NCI-H1436 (cell line): ENCODE data around the gene KCNK3.
A peak's percentile ranks its signal among the peaks of the same experiment; 100 is the strongest.

Source experiments
- DNase-seq: peaks from one replicate; lab custom pipeline; 2025; lab: John Stamatoyannopoulos, UW

The KCNK3 gene

DNA sequence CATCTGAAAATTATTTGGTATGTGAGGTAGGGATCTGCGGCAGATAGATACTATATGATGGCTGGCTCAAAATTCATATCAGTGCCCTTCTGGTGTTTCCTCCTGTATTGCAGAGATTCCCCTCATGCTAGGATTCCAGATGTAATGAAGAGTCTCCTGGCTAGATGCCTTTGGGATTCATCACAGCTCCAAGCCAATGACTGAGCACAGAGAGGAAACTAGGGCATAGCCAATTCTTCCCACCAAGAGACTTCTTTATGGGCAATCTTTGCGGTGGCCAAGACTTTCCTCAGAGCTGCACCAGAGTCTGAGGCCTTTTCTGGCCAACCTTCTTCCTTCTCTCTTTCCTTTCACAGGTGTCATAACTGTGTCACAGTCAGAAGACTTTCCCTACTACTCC, 25.9 kb upstream of the KCNK3 start:
- DNase-seq, result no peak

DNA sequence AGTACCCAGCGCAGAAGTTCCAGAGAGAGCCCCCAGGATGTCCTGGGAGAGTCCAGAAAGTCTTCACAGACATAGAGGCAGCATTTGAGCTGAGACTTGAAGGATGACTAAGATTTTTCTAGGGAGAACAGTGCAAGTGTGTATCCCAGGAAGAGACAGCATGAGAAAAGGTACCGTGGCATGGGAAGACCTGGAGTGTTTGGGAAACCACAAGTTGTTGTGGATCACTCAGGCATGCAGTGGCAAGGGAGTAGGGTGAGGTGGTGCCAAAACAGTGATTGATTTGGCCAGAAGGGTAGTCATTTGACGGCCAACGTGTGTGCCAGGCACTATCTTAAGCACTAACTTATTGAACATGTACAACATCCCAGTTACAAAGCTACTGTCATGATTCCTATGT, 24.5 kb upstream of the KCNK3 start:
- no peak for DNase-seq

DNA sequence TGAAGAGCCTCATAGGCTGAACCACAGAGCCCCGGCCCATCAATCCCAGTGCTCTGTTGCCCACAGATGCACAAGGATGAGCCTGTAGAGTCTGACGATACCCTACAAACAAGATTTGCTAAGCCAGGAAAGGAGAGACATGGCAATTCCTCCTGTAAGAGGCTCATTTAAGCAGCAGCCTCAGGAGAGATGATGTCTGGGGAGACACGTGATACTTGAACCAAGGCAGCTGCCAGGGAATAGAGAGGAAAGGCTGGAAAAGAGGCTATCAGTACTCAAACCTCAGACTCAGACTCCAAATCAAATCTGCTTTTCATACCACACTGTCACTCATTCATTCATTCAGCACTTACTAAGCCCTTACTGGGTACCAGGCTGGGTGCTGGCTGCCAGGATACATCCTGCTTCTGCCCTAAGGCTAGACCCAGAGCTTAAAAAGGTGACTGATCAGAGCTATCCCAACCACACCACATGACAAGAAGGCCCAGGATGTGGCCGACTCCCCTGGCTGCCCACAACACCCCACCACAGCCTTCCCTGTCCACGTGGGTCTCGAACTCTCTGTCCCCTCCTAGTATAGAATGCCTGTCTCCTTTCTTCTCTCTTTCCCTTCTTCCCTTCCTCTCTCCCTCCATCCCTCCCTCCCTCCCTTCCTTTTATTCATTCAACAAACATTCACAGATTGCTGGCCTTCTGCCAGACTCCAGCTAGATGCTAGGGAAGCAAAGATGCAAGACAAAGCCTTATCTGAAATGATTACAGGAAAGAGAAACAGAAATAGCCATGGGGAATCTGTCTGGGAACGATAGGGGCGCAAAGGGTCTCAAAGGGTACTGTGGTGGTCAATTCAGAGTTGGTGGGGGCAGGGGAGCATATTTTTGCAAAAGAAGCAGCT, 23.4 kb upstream of the KCNK3 start:
- no peak for DNase-seq

DNA sequence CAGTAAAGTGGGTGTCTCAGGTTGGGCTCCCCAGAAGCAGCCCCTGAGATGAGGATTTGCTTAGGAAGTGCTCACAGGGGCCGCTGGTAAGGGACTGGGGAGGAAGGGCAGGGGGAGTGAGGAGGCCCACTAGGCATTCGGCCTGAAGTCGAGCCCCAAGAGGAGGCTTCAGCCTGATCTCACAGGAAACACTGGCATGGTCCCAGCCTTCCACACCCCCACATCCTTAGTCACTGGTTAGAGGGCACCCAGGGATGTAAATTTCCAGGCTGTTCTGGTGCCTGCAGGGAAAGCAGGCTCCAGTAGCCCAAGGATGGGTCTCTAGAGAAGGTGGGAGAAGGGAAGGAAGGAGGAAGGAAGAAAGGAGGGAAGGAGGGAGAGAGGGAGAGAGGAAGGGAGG, 22.4 kb upstream of the KCNK3 start:
- no peak for DNase-seq

DNA sequence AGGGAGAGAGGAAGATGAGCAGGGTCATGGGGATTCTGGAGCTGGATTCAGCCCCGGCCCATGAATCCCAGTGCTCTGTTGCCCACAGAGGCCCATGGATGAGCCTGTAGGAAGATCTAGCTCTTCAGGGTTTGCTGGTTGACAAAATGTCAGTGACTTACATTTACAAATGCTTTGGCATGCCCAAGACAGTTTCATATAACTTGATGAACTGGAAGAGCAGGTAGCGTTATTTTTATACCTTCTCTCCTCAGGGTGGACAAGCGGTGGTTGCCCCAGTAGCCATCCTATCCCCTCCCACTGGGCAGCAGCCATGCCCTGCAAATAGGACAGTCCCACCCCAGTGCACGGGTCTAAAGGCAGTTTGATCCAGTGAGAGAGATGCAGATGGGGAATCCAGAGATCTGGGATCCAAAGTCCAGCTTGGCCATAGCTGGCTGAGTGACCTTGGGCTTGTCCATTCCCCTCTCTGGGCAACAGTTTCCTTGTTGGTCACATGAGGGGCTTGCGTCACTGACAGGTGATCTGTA, 21.5 kb upstream of the KCNK3 start:
- no peak for DNase-seq

DNA sequence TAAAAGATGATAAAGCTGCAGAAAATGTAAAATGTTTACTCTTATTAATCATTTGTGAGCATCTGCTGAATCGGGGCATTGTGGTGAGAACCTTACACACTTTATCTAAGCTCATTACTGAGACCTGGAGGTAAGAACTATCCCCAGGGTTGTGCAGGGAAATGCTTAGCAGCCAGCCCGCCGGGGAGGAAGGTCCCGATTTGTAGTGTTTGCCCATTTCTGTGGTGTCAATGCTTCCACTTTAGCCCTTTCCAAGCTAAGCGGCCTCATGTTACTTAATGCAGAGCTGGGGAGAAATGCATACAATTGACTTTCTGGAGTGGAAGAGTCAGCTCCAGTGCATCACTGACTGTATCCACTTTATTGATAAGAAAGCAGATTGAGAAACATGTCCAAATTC, 20.8 kb upstream of the KCNK3 start:
- no peak for DNase-seq

DNA sequence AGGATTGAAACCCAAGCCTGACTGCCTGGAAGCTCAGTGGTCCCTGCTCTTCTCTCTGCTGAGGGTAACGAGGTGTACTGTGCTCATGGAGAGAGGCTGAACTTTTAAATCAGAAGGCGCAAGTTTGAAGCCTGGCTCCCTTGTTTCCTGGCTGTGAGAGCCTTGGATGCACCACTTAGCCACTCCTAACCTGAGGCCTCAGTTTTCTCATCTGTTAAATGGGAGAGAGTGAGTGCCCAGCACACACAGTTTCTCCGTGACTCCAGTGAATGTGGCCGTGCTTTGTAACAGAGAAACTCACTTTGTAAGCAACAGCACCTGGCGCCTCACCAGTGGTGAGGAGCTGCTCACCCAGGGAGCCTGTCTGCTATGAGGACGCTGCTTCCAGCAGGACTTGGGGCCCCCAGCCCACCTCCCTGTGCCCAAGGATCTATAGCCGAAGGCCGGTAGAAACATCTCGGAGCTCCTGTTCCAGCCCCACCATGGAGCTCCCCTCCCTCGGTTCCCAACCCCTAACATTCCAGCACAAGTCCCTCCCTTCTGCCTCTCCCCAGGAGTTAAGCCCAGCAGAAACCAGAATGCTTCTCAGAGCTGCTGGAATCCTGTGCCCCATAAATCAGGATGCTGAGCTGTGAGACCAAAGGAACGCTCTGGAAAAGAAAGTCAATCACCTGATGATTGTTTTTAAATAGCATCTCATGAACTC, 20.3 kb upstream of the KCNK3 start:
- no peak for DNase-seq

DNA sequence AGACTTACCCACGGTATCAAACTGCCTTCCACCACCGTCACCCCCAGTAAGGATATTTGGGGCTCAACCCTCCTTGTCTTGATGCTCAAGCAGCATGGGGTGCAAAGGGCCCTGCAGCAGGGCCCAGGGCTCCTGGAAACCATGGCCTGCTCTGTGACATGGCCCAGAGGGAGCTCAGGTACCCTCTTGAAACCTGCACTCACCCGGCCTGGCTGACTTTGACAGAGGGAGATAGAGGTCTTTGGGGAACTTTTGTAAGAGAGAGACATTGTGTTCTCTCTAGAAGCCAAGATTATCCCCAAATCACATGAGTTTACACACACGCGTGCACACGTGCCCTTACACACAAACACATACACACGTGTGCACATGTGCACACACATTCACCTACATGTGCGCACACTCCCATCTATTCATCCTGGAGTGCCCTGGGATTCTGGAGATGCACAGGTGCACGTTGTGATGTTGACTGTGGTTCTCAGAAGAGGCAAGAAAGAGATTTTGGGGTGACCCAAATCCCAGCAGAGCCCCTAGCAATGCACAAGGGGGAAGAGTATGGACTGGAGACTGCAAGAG, 19.6 kb upstream of the KCNK3 start:
- DNase-seq, result no peak

DNA sequence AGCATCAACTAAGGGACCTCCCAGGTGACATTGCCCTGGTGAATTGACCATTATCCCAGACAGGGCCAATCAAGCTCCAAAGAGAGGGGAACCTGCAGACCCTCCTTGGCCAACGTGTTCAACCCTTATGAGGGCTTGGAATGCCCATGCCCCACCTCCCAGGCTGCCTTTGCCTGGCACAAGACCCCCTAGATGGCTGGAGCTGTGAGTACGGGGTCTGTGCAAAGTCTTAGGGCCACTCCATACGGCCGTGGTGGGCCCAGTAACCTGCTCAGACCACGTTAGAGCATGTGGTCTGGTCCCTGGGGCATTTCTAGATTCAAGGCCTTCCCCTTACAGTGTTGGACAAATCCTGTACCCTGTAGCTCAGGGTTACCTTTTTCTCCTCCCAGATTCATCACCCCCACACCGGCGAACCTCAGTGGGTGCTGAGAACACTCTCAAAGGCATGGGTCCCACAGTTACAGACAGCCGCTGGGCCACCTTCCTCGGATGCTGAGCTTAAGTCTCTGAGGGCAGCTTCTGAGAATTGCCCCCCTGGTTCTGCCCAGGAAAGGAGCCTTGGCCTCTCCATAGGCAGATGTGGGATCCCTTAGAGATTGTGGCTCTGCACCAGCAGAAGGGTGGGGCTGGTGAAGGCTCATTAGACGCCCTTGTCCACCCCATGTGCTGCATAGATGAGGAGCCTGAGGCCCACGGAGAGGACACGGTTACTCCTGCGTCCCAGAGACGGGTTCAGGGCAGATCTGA, 18.3 kb upstream of the KCNK3 start:
- no peak for DNase-seq

DNA sequence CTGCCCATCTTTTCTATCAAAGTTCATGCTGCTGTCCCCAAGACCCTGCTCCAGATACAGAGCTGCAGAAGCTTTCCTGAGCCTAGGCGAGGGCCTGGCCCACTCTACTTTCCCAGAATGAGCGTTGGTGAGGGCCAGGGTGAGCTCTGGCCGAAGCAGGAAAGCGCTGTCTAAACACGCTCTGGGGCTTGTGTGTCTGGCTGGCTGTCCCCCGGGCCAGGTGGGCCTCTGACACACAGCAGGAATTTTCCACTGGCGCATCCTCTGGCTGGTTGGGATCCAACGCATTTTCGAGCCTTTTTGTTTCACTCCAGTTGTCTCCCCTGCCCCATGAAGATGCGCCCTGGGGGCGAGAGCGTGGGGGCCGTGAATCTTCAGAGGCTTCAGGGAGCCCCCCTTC, 17.8 kb upstream of the KCNK3 start:
- DNase-seq, result no peak

DNA sequence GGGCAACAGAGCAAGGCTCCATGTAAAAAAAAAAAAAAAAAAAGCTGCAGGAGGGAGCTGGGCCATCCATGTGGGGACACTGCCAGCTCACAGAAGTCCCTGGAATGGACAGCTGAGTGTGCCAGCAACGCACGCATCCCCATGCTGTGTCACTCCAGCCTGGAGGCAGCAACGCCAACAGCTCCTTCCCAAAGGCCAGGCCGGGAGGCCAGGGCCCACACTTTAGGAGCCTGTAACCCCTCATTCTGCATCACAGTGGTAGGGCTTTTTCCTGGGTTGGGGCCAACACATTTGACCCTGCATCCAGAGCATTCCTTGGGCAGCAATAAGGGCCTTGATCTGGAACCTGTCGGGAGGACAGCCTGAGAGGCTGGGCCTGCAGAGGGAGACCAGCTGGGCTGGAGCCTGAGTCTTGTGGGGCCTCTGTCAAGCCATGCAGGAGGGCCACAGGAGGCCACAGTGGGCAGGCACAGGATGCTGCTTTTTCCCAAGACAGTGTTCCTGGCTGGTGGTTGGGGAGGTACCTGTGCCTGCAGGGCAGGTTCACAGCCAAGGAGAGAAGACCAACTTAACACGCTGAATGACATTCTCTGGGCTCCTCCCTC, 16.8 kb upstream of the KCNK3 start:
- DNase-seq, result no peak

DNA sequence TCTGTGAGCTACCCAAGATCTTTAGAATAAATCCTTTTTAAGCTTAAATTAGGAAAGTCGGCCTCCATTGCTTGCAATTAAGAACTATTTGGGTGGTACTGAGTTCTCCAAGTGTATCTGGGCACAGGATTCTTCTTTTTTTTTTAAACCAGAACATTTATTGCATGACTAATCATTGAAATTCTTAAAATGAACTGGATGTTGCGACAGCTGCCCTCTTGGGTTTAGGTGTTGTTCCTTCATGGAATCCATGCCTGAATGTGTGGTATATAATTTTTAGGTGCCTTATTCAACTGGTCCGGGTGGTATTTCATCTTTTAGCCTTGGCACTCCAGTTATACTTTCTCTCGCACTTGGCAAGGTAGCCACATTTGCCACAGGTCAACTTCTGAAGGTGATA, 14.5 kb upstream of the KCNK3 start:
- no peak for DNase-seq

DNA sequence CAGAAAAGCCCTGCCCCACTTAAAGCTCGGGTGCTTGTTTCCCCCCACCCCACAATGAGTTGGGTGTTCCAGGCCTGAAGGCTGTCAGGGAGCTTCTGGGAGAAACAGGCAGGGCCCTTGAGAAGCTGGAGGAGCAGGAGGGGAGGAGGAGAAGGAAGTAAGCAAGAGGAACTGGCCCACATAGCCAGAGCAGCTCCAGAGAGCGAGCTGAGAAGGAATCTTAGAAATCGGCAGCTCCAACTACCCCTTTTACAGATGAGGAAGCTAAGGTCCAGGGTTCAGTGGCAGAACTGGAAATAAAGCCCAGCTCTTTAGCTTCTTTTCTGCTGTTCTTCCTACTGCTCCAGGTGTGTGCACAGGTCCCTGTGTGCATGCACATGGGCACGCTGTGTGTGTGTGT, 12.7 kb upstream of the KCNK3 start:
- DNase-seq, result no peak

DNA sequence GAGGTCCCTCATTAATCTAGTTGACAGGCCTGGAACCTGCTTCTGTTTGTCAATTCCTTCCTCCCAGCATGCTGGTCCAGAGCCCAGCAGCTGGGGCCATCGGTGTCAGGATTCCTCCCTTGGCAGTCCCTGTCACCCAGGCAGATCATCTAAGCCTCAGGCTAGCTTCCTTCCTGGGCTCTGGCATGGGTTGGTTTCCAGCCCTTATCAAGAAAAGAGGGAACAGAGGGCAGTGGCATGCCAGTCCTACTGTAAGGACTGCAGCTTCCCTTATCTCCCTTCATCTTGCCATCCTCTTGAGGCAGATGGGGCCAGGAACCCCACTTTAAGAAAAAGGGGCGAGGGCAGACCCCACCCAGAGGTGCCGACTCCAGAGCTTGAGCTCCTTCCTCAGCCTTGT, 10.9 kb upstream of the KCNK3 start:
- no peak for DNase-seq

DNA sequence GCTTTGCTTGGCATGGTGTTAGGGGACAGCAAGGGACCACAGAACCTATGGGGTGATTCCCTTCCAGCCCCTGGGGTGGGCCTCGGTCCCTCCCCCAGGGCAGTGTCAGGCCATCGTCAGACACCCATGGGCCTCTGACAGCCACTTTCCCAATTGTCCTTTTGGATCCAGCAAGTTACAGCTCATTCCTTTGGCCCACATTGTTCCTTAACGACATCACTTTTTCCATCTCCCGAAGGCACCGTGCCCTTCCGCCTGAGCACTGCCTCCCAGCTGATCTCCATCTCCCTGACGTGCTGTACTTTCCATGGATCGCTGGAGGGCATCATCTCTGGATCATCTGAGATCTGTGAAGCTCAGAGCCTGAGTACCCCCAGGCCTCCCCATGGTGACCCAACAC, 10.4 kb upstream of the KCNK3 start:
- no peak for DNase-seq

DNA sequence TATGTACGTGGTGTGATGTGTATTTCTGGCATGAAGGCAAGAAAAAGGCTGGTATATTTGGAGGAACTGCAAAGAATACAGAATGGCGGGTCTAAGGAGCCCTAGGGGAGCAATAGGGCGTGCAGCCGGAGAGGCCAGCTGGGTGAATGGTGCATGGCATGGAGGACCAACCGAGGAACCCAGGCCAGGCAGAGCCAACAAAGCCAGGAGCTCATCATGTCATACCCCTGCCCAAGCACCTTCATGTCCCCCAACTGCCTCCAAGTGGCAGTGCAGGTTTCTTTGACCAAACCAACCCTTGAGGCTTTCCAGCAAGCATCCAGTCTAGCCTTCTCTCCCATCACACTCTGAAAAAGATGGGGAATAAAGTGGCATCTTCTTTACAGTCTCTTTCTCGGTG, 8.9 kb upstream of the KCNK3 start:
- no peak for DNase-seq

DNA sequence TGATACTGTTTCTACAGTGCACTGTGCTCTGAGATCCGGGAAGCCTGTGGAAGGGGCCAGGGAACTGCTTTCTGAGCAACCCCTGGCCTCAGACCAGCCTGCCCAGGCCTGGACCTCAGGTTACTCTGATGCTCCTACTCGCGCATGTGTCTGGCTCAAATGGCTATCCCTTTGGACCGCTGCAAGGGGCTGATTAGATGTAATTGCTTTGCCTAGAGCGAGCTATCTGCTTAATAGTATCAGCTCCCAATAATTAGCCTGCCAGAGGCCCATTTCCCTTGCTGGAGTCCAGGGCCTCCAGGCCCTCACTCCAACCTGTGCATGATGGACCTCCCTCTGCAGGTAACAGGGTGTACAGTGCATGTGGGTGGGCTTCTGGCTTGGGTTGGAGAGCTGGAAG, 7.2 kb upstream of the KCNK3 start:
- no peak for DNase-seq

DNA sequence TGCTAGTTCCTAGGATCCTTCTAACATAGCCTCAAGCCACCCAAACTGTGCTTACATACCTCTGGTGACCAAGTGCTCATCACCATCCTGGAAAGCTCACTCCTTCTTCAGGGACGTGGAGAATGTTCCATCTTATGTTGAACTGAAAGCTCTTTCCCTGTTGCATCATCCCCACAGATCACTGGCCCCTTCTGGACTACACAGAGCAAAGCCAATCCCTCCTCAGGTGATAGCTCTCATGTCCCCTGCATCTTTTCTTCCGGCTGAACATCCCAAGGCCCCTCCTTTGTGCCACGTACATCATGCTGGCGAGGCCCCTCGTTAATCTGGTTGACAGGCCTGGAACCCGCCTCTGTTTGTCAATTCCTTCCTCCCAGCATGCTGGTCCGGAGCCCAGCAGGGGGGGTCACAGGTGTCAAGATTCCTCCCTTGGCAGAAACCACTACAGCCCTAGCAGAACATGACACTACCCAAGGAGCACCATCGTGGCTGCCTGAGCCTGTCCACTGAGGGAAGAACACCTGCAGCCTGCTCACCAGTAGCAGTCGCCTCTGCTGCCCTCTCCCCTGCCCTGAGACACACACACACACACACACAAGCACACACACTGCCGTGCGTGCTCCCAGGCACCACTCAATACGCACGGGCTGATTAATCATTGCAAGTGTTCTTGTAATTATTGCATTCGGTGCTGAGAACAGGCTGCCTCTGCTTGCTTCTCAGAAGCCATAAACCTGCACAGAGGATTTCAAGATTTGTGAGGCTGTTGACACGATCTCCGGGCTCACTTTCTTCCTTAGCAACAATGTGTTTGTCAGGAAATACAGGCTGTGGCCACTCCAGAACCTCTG, 6.3 kb upstream of the KCNK3 start:
- peak; percentile 48 for DNase-seq

DNA sequence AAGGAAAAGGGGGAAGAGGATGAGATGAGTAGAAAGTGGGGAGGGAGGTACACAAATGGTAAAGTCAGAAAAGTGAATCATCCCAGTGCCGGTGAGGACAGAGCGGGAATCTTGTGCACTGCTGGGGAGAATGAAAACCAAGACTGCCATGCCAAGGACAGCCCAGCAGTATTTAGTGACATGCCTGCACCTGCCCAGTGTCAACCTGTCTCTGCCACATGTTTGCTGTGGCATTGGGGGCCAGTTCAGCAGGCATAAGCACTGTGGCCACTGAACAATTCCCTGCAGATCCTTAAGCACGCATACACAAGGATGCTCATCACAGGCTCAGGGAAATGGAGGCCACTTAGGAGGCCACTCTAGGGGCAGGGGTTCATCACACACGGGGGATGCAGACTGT, 5.2 kb upstream of the KCNK3 start:
- DNase-seq, result peak; percentile 5

DNA sequence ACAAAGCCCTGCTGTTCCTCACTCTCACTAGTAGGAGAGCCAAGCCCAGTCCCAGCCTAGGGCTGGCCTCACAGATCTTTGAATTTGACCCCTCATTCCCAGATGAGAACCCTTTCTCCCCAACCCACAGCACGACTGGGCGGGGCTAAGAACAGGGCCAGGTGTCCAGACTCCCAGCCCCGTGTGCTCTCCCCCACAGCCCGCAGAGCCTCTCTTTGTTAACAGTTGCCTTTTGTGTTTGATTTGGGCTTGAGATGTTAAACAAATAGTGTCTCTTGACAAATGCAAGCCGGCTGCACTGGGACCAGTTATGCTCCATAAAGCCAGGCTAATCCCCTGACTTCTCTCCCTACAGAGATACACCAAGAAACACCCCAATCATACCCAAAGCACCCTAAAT, 4.7 kb upstream of the KCNK3 start:
- DNase-seq, result peak; percentile 25

DNA sequence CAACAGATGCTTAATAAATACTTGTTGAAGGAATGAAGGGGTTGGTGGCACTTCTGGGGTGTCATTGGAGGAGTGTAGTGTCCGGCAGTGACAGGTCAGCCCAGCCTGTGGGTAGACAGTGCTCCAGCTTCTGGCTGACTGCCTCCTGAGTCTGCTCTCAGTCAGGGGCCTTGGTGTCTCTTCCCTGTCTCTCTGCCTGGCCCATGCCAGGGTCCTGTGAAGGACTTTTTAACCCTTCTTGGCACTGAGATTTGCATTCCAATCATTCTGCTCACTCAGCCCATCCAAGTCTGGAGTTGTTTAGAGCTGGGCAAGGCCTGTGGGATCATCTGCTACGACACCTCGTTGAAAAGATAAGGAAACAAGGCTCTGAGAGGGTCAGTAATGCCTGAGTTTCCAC, 1.4 kb upstream of the KCNK3 start:
- no peak for DNase-seq
